ENCODE measurements around the gene MCM7. TPM values are rescaled to one million over a fixed set of nuclear protein-coding genes. Genes with fewer than 3 reads are reported as not detected.

MCM7 gene
- total RNA-seq, 2 donors from 2014 or later, result 68.1 to 241 TPM

- TF ChIP-seq CTCF (IDR thresholded peaks at IDR 0.05), result no peak
- no peaks in the 10 kb centered on the region for H3K9me3 ChIP-seq
- H3K4me3 ChIP-seq, result no peak overlapping the region
- H3K4me1 ChIP-seq, result peaks cover 3% of the 10 kb centered on the region
- intact Hi-C loops (cut with DNase I), result no loop called here
- peaks cover 32% of the 10 kb centered on the region for H3K36me3 ChIP-seq
- no peak for DNase-seq
- no peak overlapping the region for H3K9ac ChIP-seq (ENCODE audit: low read depth in 2 of 2, low read length in 2 of 2)
- no peak overlapping the region for H3K27ac ChIP-seq
- no peaks in the 10 kb centered on the region for H3K27me3 ChIP-seq
These were observed 9.6 kb downstream of the MCM7 start for GRCh38 chr7:100091411-100092181.

- Histone ChIP-seq H3K9ac (ENCODE audit: low read depth in 2 of 2, low read length in 2 of 2) (no peak overlapping the region), H3K36me3 (peaks cover 26% of the 10 kb centered on the region), H3K9me3 (no peaks in the 10 kb centered on the region), H3K27ac (no peak overlapping the region), H3K4me3 (no peak overlapping the region), H3K4me1 (peaks cover 3% of the 10 kb centered on the region), H3K27me3 (no peaks in the 10 kb centered on the region)
- no peak for DNase-seq
- intact Hi-C loops (cut with DNase I), result no loop called here
- no peak for TF ChIP-seq CTCF (IDR thresholded peaks at IDR 0.05)
These were observed 10.4 kb downstream of the MCM7 start for GRCh38 chr7:100090527-100091410.

- no peak for DNase-seq
- peak overlapping the region; percentile 66 for H3K4me3 ChIP-seq
- H3K9ac ChIP-seq (ENCODE audit: low read depth in 2 of 2, low read length in 2 of 2), result peak overlapping the region; percentile 93 to 97
- H3K36me3 ChIP-seq, result peaks cover 15% of the 10 kb centered on the region
- intact Hi-C loops (cut with DNase I), result no loop called here
- no peak for TF ChIP-seq CTCF (IDR thresholded peaks at IDR 0.05)
- H3K27me3 ChIP-seq, result no peaks in the 10 kb centered on the region
- peak overlapping the region; percentile 75 for H3K27ac ChIP-seq
- peaks cover 3% of the 10 kb centered on the region for H3K4me1 ChIP-seq
- no peaks in the 10 kb centered on the region for H3K9me3 ChIP-seq
These were observed 11.6 kb downstream of the MCM7 start for GRCh38 chr7:100089458-100090196.

GRCh38 chr7:100088621-100089457 lies 12.4 kb downstream of the MCM7 start, which contains the start of gene COPS6:
TSS of gene COPS6 (plus strand) at chr7:100088969. CDS start at chr7:100088991, 22 bp downstream.
- Histone ChIP-seq H3K4me1 (peaks cover 3% of the 10 kb centered on the region), H3K36me3 (peaks cover 8% of the 10 kb centered on the region), H3K9me3 (no peaks in the 10 kb centered on the region), H3K27me3 (no peaks in the 10 kb centered on the region), H3K4me3 (peak within 1 kb of the TSS; percentile 66), H3K9ac (ENCODE audit: low read depth in 2 of 2, low read length in 2 of 2) (peak within 1 kb of the TSS; percentile 93 to 97), H3K27ac (peak within 1 kb of the TSS; percentile 75)
- intact Hi-C loops (cut with DNase I), result no loop called here
- peak; percentile 90 for DNase-seq
- TF ChIP-seq CTCF (IDR thresholded peaks at IDR 0.05), result no peak

Data from colonic mucosa (tissue), 4 donors.